ENCODE data around the gene KLRC3.
"Not testable (repeated sequence)": the region's sequence is repeated elsewhere in the genome, so short reads cannot be mapped to it uniquely, and the experiment has no call there.

KLRC3 gene

DNA sequence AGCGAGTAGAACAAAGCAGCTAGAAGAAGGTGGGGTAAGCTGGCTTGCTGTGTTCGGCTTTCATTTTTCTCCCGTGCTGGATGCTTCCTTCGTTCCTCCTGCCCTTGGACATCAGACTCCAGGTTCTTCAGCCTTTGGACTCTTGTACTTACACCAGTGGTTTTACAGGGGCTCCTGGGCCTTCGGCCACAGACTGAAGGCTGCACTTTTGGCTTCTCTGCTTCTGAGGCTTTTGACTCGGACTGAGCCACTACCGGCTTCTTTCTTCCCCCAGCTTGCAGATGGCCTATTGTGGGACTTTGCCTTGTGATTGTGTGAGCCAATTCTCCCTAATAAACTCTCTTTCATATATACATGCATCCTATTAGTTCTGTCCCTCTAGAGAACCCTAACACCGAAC lies 5.5 kb upstream of the KLRC3 start:
- not testable (repeated sequence) for H3K36me3 Mint-ChIP-seq; H3K4me1 Mint-ChIP-seq; H3K4me3 Mint-ChIP-seq; DNase-seq; H3K9me3 Mint-ChIP-seq; H3K27me3 Mint-ChIP-seq; H3K27ac Mint-ChIP-seq; ATAC-seq (replicated peaks)

DNA sequence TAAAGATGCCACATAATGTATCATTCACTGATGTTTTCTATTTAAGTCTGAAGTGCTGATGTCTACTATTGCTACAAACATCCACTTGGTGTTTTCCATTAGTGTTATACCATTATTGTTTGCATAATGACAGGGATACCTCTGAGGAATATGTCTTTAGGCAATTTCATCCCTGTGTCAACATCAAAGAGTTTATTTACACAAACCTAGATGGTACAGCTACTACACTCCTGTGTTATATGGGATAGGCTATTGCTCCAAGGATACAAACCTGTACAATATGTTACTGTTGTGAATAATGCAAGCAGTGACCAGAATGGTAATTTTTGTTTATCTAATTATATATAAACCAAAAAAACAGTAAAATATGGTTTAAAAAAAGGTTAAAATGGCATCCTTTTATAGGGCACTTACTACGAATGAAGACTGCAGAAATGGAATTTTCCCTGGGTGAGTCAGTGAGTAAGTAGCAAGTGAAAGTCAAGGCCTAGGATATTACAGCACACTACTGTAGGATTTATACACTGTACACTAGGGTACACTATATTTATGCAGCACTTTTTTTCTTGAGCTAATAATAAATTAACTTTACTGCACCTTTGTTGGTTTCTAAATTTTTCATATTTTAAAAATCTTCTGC lies 4.0 kb upstream of the KLRC3 start:
- not testable (repeated sequence) for H3K4me1 Mint-ChIP-seq; H3K9me3 Mint-ChIP-seq; H3K27me3 Mint-ChIP-seq; ATAC-seq (replicated peaks); H3K27ac Mint-ChIP-seq; DNase-seq; H3K36me3 Mint-ChIP-seq; H3K4me3 Mint-ChIP-seq

DNA sequence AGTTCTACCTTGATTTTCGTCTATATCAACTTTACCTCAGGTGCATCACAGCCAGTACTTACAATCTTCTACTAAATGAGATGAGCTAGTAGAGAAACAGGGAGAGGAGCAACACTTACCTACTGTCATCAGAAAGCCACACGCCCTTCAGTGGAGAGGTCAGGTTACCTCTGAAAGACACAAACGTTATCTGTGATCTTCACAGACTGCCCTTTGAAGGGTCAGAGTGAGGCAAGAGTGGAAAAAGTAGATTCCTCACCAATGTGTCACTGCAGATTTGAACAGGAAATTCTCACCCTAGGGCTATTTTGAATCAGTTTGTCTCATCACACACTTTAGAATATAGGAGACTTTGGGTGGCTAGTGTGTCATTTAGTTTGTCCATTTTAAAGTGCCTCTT lies 1.8 kb upstream of the KLRC3 start:
- H3K9me3 Mint-ChIP-seq; ATAC-seq (replicated peaks); H3K27ac Mint-ChIP-seq; H3K4me1 Mint-ChIP-seq; H3K4me3 Mint-ChIP-seq; DNase-seq; H3K27me3 Mint-ChIP-seq; H3K36me3 Mint-ChIP-seq: not testable (repeated sequence)

DNA sequence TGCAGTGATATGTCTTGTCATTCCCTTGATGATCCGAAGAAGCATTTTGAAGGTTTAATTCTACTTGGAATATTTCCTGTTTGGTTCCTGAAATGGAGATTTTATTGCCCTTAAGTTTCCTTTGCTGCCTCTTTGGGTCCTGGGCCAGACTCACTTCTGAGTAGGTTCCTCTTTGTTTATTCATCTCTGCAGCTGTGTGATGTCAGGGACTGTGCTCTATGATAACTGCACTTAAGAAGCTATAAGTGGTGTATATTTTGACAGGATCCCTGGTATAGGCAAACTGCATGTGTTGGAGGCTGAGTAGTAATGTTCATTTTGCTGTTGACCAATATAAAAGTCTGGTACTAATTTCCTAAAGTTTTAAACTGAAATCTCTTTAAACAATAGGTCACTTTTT lies 11.0 kb downstream of the KLRC3 start, which contains the start of gene KLRC4:
Gene KLRC4, minus strand, starts transcription at position 366 of the 400 bp plus-strand sequence. Its CDS starts 182 bp downstream, at position 184.
- Mint-ChIP-seq H3K36me3 (no peaks in the 10 kb centered on the region), H3K27ac (no peak within 1 kb of the TSS), H3K27me3 (peaks cover 0 to 7% of the 10 kb centered on the region in 2 donors), H3K4me3 (no peak within 1 kb of the TSS), H3K9me3 (no peaks in the 10 kb centered on the region), H3K4me1 (peaks cover 7 to 17% of the 10 kb centered on the region in 2 donors)
- peak; percentile 63 to 65 for ATAC-seq (replicated peaks)
- no peak for DNase-seq

DNA sequence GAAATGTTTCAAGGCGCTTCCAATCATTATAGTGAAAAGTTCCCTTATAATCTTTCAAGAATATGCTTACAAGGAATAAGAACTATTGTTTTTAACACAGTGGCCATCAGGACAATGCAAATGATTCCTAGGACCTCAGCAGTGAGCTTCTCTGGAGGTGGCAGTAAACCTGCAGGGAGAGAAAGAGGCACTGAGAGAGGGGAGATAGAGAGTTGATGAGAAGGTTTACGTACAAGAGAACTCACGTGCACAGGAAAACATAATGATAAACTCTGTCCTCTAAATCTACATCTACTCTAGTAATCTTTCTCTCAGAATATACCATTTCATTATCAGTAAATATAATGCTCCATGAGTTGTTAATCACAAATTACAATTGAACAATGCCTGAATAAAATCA lies 11.6 kb downstream of the KLRC3 start:
- H3K27ac Mint-ChIP-seq = no peak overlapping the region
- peaks cover 7 to 17% of the 10 kb centered on the region in 2 donors for H3K4me1 Mint-ChIP-seq
- no peaks in the 10 kb centered on the region for H3K36me3 Mint-ChIP-seq
- no peak for ATAC-seq (replicated peaks)
- DNase-seq = no peak
- peaks cover 0 to 6% of the 10 kb centered on the region in 2 donors for H3K27me3 Mint-ChIP-seq
- no peak overlapping the region for H3K4me3 Mint-ChIP-seq
- H3K9me3 Mint-ChIP-seq = no peaks in the 10 kb centered on the region

DNA sequence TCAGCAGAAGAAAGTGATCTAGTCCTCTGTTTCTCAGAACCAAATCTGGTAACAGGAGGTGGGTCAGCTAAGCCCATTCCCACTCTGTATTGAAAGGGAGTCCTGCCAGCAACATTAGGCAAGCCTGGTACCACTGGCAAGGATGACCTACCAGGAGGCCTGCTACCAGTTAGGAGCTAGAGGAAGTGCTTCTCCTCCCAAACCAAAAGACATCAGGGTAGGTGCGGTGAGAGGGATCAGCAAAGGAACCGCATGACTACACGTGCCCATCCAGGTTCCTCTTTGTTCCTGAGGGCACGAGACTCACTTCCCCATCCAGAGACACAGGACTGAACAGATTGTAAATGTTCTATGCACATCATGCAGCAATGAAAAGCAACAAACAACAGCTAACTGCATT lies 13.7 kb downstream of the KLRC3 start:
- no peaks in the 10 kb centered on the region for H3K36me3 Mint-ChIP-seq
- peaks cover 0 to 8% of the 10 kb centered on the region in 2 donors for H3K27me3 Mint-ChIP-seq
- no peak overlapping the region for H3K27ac Mint-ChIP-seq
- ATAC-seq (replicated peaks) = peak; percentile 36
- peaks cover 7 to 17% of the 10 kb centered on the region in 2 donors for H3K4me1 Mint-ChIP-seq
- no peak overlapping the region for H3K4me3 Mint-ChIP-seq
- no peaks in the 10 kb centered on the region for H3K9me3 Mint-ChIP-seq
- DNase-seq = no peak

DNA sequence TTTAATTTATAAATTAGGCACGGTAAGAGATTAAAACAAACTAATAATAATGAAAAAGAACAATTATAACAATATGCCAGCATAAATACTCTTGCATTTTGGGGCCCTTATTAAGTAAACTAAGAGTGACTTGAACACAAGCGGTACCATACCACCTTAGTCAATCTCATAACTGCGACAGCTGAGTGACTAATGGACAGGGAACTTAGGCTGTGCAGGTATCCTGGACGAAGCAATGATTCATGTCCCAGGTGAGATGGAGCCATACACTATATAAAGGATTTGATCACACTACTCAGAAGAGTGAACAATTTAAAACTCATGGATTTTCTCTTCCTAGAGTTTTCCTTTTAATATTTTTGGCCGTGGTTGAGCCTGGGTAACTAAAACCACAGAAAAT lies 15.1 kb downstream of the KLRC3 start:
- no peaks in the 10 kb centered on the region for H3K36me3 Mint-ChIP-seq
- H3K9me3 Mint-ChIP-seq = no peaks in the 10 kb centered on the region
- peaks cover 7 to 19% of the 10 kb centered on the region in 2 donors for H3K4me1 Mint-ChIP-seq
- H3K4me3 Mint-ChIP-seq = no peak overlapping the region
- no peak overlapping the region for H3K27ac Mint-ChIP-seq
- peaks cover 0 to 16% of the 10 kb centered on the region in 2 donors for H3K27me3 Mint-ChIP-seq
- ATAC-seq (replicated peaks) (no peak), DNase-seq (no peak)

DNA sequence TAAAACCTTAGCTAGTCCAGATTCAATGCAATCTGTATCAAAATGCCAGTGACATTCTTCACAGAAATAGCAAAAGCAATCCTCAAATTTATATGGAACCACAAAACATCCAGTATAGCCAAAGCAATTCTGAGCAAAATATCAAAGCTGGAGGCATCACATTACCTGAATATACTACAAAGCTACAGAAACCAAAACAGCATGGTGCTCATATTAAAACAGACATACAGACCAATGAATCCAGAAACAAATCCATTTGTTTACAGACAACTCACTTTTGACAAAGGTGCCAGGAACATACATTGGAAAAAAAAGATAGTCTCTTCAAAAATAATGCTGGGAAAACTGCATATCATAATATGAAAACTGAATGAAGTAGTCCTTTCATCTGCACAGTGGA lies 15.6 kb downstream of the KLRC3 start:
- H3K4me3 Mint-ChIP-seq = no peak overlapping the region
- ATAC-seq (replicated peaks) (no peak), DNase-seq (no peak)
- no peaks in the 10 kb centered on the region for H3K36me3 Mint-ChIP-seq
- no peaks in the 10 kb centered on the region for H3K9me3 Mint-ChIP-seq
- no peak overlapping the region for H3K27ac Mint-ChIP-seq
- H3K4me1 Mint-ChIP-seq = peaks cover 7 to 22% of the 10 kb centered on the region in 2 donors
- H3K27me3 Mint-ChIP-seq = peaks cover 0 to 19% of the 10 kb centered on the region in 2 donors

DNA sequence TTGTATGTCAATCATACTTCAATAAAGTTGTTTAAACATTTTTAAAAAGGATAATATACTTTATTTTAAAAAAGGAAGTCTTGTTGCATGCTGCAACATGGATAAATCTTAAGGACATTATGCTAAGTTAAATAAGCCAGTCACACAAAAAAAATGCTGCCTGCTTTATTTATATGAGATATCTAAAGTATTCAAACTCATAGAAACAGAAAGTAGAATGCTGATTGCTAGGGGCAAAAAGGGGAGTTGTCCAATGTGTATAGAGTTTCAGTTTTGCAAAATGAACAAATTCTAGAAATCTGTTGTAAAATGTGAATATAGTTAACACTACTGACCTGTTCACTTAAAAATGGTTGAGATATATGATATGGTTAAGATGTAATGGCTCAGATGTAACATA lies 19.6 kb downstream of the KLRC3 start:
- no peak for ATAC-seq (replicated peaks)
- Mint-ChIP-seq H3K27me3 (peaks cover 4 to 24% of the 10 kb centered on the region in 2 donors), H3K36me3 (peaks cover 0 to 1% of the 10 kb centered on the region in 2 donors), H3K4me1 (peaks cover under 1 to 14% of the 10 kb centered on the region in 2 donors), H3K9me3 (peaks cover 0 to 2% of the 10 kb centered on the region in 2 donors), H3K4me3 (no peak overlapping the region), H3K27ac (no peak overlapping the region)
- DNase-seq = no peak

DNA sequence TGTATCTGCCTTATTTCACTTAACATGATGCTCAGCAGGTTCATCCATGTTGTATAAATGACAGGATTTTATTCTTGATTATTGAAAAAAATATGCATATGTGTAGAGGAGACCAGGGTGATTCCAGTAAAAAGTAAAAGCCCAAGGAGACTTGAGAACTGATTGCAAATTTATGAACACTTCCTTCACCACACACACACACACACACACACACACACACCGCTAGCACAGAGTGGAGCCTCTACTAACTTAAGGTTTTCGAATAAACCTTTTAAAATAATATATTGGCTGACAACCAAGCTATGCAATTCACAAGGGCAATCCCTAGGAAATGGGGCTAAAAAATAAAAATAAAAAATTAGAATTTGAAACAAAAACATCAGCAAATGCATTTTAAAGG lies 22.2 kb downstream of the KLRC3 start:
- ATAC-seq (replicated peaks) (no peak), DNase-seq (no peak)
- Mint-ChIP-seq H3K9me3 (peaks cover 0 to 2% of the 10 kb centered on the region in 2 donors), H3K27me3 (peaks cover 4 to 24% of the 10 kb centered on the region in 2 donors), H3K27ac (no peak overlapping the region), H3K4me1 (peaks cover 13 to 40% of the 10 kb centered on the region in 2 donors), H3K4me3 (no peak overlapping the region), H3K36me3 (peaks cover 0 to 1% of the 10 kb centered on the region in 2 donors)

DNA sequence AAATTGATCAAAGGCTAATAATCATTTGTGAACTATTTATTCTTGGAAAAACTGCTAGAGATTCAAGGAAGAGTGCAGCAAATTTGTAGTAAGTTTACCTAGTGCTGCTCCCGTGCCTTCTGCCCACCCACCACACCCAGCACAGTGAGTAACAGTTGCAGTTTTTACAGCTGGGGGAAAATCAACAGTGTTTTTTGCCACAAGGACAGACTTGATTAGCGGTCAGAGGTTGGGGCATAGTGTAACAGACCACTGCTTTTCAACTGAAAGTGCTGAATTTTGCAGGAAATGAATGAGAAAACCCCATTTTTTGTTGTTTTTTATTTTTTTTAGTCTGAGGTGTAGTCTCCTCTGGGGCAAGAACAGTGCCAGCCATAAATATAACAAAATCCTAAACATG lies 23.1 kb downstream of the KLRC3 start:
- ATAC-seq (replicated peaks) = no peak
- H3K4me3 Mint-ChIP-seq = no peak overlapping the region
- peaks cover 0 to 1% of the 10 kb centered on the region in 2 donors for H3K36me3 Mint-ChIP-seq
- peaks cover 4 to 21% of the 10 kb centered on the region in 2 donors for H3K27me3 Mint-ChIP-seq
- H3K4me1 Mint-ChIP-seq = peaks cover 13 to 45% of the 10 kb centered on the region in 2 donors
- DNase-seq = no peak
- no peak overlapping the region for H3K27ac Mint-ChIP-seq
- H3K9me3 Mint-ChIP-seq = peaks cover 0 to 2% of the 10 kb centered on the region in 2 donors

DNA sequence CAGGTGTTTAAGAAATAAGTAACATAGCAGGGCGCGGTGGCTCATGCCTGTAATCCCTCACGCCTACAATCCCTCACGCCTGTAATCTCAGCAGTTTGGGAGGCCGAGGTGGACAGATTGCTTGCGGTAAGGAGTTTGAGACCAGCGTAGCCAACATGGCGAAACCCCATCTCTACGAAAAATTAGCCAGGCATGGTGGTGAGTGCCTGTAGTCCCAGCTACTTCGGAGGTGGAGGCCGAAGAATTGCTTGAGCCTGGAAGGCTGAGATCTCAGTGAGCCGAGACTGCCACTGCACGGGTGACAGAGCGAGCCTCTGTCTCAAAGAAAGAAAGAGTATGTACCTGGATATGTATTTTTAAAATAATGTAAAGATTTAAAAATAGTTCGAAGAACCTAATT lies 24.2 kb downstream of the KLRC3 start:
- H3K4me1 Mint-ChIP-seq = peaks cover 13 to 46% of the 10 kb centered on the region in 2 donors
- H3K27me3 Mint-ChIP-seq = peaks cover 4 to 18% of the 10 kb centered on the region in 2 donors
- not testable (repeated sequence) for H3K36me3 Mint-ChIP-seq; H3K27ac Mint-ChIP-seq; H3K9me3 Mint-ChIP-seq; DNase-seq; ATAC-seq (replicated peaks); H3K4me3 Mint-ChIP-seq

DNA sequence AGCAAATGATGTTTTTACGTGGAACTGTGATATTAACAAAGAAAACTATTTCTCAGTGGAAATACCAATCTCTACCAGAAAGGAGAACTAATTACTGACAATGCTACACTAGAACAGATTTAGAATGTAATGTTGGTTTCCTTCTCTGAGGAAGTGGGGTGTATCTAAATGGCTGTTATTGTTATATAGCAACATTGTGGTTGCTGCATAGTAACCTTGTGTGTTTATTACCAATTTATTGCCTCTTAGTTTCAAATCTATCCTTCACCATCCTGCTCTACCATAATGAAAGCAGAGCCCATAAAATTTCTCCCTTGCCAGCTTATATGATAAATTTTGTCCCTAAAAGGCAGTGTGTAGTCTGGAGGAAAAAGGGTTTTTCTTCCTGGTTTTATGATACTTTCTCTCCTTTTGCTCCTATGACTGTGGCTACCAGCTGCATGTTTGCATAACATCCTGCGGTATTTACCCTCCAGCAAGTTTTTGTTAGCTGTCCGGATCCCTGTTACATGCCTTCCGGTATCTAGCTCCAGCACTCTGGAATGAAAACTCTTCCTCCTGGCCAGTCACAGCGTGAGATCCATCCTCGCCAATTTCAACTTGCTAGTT lies 24.9 kb downstream of the KLRC3 start:
- peaks cover 0 to 2% of the 10 kb centered on the region in 2 donors for H3K9me3 Mint-ChIP-seq
- H3K27me3 Mint-ChIP-seq = peaks cover 4 to 14% of the 10 kb centered on the region in 2 donors
- DNase-seq = no peak
- peak overlapping the region; percentile 82 for H3K27ac Mint-ChIP-seq
- H3K36me3 Mint-ChIP-seq = peaks cover 0 to 1% of the 10 kb centered on the region in 2 donors
- H3K4me1 Mint-ChIP-seq = peaks cover 13 to 45% of the 10 kb centered on the region in 2 donors
- H3K4me3 Mint-ChIP-seq = peak overlapping the region; percentile 7 to 75
- peak; percentile 93 to 94 for ATAC-seq (replicated peaks)

DNA sequence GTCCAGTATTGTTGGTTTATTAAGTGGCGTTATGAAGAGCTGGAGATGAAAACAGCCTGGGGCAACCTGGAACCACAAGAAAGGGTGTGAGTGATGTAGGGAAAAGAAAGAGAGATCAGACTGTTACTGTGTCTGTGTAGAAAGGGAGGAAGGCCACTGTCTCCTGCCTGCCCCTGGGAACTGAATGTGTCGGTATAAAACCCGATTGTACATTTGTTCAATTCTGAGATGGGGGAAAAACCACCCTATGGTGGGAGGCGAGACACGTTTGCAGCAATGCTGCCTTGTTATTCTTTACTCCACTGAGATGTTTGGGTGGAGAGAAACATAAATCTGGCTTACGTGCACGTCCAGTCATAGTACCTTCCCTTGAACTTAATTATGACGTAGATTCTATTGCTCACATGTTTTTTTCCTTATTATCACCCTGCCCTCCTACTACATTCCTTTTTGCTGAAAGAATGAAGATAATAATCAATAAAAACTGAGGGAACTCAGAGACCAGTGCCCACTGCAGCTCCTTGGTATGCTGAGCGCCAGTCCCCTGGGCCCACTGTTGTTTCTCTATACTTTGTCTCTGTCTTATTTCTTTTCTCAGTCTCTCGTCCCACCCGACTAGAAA lies 25.8 kb downstream of the KLRC3 start:
- ATAC-seq (replicated peaks); H3K9me3 Mint-ChIP-seq; H3K36me3 Mint-ChIP-seq; DNase-seq; H3K27me3 Mint-ChIP-seq: not testable (repeated sequence)
- Mint-ChIP-seq H3K4me1 (peaks cover 13 to 48% of the 10 kb centered on the region in 2 donors), H3K4me3 (peak overlapping the region in 1 of 2 donors; percentile 43), H3K27ac (peak overlapping the region; percentile 74)

DNA sequence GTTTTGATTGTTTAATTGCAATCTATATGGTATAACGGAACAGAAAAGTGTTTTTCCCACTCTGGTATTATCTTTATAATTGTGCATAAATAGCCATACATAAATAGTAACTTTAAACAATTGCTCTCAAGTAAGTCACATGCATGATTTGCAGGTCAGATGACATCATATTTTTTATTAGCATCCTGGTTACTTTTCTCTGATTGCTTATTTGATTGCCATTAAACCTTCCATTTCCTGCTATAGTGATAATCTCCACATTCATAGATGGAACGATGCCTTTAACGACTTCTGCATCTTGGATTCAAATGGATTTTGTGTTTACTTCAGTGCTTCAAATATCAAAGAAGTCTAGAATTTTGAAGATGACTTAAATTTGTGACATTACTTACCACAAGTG lies 27.1 kb downstream of the KLRC3 start:
- Mint-ChIP-seq H3K27ac (no peak overlapping the region), H3K27me3 (peaks cover 0 to 4% of the 10 kb centered on the region in 2 donors), H3K4me3 (no peak overlapping the region), H3K9me3 (no peaks in the 10 kb centered on the region), H3K4me1 (peaks cover 13 to 49% of the 10 kb centered on the region in 2 donors), H3K36me3 (no peaks in the 10 kb centered on the region)
- DNase-seq (no peak), ATAC-seq (replicated peaks) (no peak)
